Ascending aorta (tissue), 2 donors: ENCODE results near the gene ANGPT4. TPM values are rescaled to one million over a fixed set of nuclear protein-coding genes. Genes with fewer than 3 reads are reported as not detected.

Experiments used
- DNase-seq, 2 donors: peaks; one replicate each; pipeline ENCODE4 v3.0.0-alpha.2; 2019; ENCODE audit warnings: low spot score in 2 of 2
- H3K27ac ChIP-seq, 2 donors: fragments of 200-600 bp; sonication (generic); one replicate each; pipeline ENCODE4 v1.5.1; 2016 to 2017; ENCODE audit warnings: mild to moderate bottlenecking in 1 of 2
- H3K27me3 ChIP-seq: fragments of 200-600 bp; sonication (generic); one replicate; pipeline ENCODE4 v1.5.1; 2017
- H3K36me3 ChIP-seq, 2 donors: fragments of 200-600 bp; sonication (generic); one replicate each; pipeline ENCODE4 v1.5.1; 2016
- H3K4me1 ChIP-seq, 2 donors: fragments of 200-600 bp; sonication (generic); one replicate each; pipeline ENCODE4 v1.5.1; 2016 to 2017; ENCODE audit warnings: mild to moderate bottlenecking in 1 of 2
- H3K4me3 ChIP-seq, 2 donors: fragments of 200-600 bp; sonication (generic); one replicate each; pipeline ENCODE4 v1.5.1; 2016 to 2017; ENCODE audit warnings: mild to moderate bottlenecking in 1 of 2
- H3K9me3 ChIP-seq, 2 donors: fragments of 200-600 bp; sonication (generic); one replicate each; pipeline ENCODE4 v1.5.1; 2016
- CTCF ChIP-seq, 3 experiments: fragments of 200-600 bp in 2 of 3; fragments of 450-650 bp in 1 of 3; sonication (generic) in 2 of 3; IDR thresholded peaks; one replicate each; pipeline ENCODE4 v1.5.1; 2016 to 2019; ENCODE audit warnings: antibody characterized with exemption in 3 of 3, mild to moderate bottlenecking in 1 of 3, moderate library complexity in 1 of 3
- intact Hi-C: fragments of 100-400 bp; cut with DNase I; formaldehyde crosslinking; loops from one replicate; pipeline ENCODE4 v1.15.1; 2023
- total RNA-seq: library from RNA; depleted of rRNA; stranded (reverse); fragments of >200 nt; gene quantifications from one replicate; pipeline ENCODE4 v1.1.0, GENCODE V29; 2016

ANGPT4 gene
- total RNA-seq, 1 donor from 2014 or later: 5.7 TPM

GRCh38 chr20:910132-910869, 5.8 kb downstream of the ANGPT4 start:
- peak in 1 of 2 donors; percentile 60 for DNase-seq
- peak overlapping the region in 1 of 2 donors; percentile 36 for H3K27ac ChIP-seq
- no peaks in the 10 kb centered on the region for H3K36me3 ChIP-seq
- no peaks in the 10 kb centered on the region for H3K9me3 ChIP-seq
- no peaks in the 10 kb centered on the region for H3K27me3 ChIP-seq
- TF ChIP-seq CTCF (IDR thresholded peaks at IDR 0.05): no peak
- no peak overlapping the region for H3K4me3 ChIP-seq
- intact Hi-C loops: no loop called here
- no peaks in the 10 kb centered on the region for H3K4me1 ChIP-seq

DNA sequence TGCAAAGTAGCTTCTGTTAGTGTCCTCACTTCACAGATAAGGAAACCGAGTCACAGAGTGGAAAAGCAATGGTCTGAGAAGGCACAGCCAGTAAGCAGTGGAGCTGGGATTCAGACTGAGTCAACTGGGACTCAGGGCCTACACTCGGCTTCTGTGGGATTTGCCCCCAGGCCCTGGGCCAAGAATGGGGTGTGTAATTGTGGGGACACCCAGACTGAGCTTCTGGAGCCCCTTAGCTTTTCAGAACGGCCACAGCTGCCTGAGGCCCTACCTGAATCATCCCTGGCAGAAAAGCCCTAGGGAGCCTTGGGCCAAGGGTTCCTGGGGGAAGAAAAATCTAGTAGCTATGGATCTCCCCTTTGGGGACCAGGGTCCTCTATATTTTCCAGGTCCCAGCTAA, 6.5 kb downstream of the ANGPT4 start:
- no peaks in the 10 kb centered on the region for H3K27me3 ChIP-seq
- peak in 1 of 2 donors; percentile 34 for DNase-seq
- intact Hi-C loops: no loop called here
- no peak overlapping the region for H3K27ac ChIP-seq
- H3K9me3 ChIP-seq: no peaks in the 10 kb centered on the region
- H3K4me1 ChIP-seq: no peaks in the 10 kb centered on the region
- H3K4me3 ChIP-seq: no peak overlapping the region
- TF ChIP-seq CTCF (IDR thresholded peaks at IDR 0.05): no peak
- H3K36me3 ChIP-seq: no peaks in the 10 kb centered on the region

DNA sequence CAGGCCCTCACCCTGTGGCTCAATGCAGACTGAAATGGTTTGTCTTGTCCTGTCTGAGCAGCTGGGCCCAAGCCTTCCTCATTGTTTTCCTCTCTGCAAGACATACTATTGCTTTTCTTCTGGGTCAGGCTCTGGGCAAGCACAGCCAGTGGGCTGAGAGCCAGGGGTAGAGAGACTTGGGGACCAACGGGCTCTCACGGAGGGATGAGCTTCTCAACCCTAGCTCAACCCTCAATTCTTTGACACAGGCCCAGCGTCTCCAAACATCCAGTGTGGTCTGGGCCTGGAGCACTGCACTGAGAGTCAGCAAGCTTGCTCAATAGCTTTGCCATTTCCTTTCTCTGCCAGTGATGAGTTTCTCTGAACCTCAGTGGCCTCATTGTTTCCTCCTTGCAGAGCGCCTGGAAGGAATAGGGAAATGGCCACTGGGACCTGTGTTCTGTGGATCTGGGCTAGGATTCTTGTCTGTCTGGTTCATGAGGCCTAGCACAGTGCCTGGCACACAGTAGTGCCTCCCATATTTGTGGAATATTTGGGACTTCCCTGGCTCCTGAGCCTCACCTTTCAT, 9.3 kb downstream of the ANGPT4 start:
- no peak for DNase-seq
- no peak overlapping the region for H3K27ac ChIP-seq
- intact Hi-C loops: no loop called here
- H3K9me3 ChIP-seq: no peaks in the 10 kb centered on the region
- no peaks in the 10 kb centered on the region for H3K4me1 ChIP-seq
- no peak overlapping the region for H3K4me3 ChIP-seq
- no peaks in the 10 kb centered on the region for H3K27me3 ChIP-seq
- no peaks in the 10 kb centered on the region for H3K36me3 ChIP-seq
- no peak for TF ChIP-seq CTCF (IDR thresholded peaks at IDR 0.05)

- TF ChIP-seq CTCF (IDR thresholded peaks at IDR 0.05): no peak
- no peak overlapping the region for H3K4me3 ChIP-seq
- no peaks in the 10 kb centered on the region for H3K27me3 ChIP-seq
- intact Hi-C loops: no loop called here
- no peaks in the 10 kb centered on the region for H3K4me1 ChIP-seq
- H3K36me3 ChIP-seq: no peaks in the 10 kb centered on the region
- no peaks in the 10 kb centered on the region for H3K9me3 ChIP-seq
- no peak for DNase-seq
- no peak overlapping the region for H3K27ac ChIP-seq
Measured at GRCh38 chr20:906001-906520, 10.1 kb downstream of the ANGPT4 start.

DNA sequence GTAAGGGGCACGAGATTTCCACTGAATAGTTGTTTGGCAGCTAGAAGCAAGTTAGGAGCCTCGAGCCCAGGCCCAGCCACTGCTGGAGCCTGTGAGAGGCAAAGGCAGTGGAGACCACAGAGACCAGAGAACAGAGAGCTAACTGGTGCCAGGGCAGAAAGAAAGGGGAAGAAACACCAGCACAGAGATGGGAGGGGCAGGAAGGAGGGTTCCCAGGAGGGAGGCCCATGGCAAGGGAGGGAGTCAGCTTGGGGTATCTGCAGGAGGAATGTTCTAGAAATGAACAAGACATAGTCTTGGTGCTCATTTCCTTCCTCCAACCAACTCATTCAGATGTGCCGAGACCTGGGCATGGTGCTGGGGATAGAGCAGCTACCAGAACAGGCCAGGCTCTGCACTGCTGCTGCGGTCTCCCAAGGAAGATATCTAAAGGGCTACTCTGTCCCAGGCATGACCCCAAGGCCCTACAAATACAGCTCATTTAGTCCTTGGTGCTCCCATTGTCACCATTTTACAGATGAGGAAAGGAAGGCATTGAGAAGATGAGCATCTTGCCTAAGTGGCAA, 10.7 kb downstream of the ANGPT4 start:
- Histone ChIP-seq H3K4me1 (no peaks in the 10 kb centered on the region), H3K4me3 (no peak overlapping the region), H3K9me3 (no peaks in the 10 kb centered on the region), H3K27ac (no peak overlapping the region), H3K27me3 (no peaks in the 10 kb centered on the region), H3K36me3 (no peaks in the 10 kb centered on the region)
- intact Hi-C loops: no loop called here
- no peak for TF ChIP-seq CTCF (IDR thresholded peaks at IDR 0.05)
- no peak for DNase-seq
